ENCODE data around the gene KCTD11. TPM values are rescaled to one million over a fixed set of nuclear protein-coding genes. Genes with fewer than 3 reads are reported as not detected.

The KCTD11 gene
- polyA plus RNA-seq, 1 experiment, result 12.1 TPM

- no peak overlapping the region for H3K4me3 ChIP-seq (ENCODE audit: low read depth, low read length)
- H3K27me3 ChIP-seq (ENCODE audit: control insufficient read depth, insufficient read depth, low read length), result no peaks in the 10 kb centered on the region
- no peaks in the 10 kb centered on the region; the same call in 1 of the 2 replicates for H3K9me3 ChIP-seq (ENCODE audit: control insufficient read depth, insufficient read depth, low read length)
- TF ChIP-seq, protein P1, sequence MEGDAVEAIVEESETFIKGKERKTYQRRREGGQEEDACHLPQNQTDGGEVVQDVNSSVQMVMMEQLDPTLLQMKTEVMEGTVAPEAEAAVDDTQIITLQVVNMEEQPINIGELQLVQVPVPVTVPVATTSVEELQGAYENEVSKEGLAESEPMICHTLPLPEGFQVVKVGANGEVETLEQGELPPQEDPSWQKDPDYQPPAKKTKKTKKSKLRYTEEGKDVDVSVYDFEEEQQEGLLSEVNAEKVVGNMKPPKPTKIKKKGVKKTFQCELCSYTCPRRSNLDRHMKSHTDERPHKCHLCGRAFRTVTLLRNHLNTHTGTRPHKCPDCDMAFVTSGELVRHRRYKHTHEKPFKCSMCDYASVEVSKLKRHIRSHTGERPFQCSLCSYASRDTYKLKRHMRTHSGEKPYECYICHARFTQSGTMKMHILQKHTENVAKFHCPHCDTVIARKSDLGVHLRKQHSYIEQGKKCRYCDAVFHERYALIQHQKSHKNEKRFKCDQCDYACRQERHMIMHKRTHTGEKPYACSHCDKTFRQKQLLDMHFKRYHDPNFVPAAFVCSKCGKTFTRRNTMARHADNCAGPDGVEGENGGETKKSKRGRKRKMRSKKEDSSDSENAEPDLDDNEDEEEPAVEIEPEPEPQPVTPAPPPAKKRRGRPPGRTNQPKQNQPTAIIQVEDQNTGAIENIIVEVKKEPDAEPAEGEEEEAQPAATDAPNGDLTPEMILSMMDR (IDR thresholded peaks at IDR 0.05; ENCODE audit: low read depth, low read length), result peak; percentile 88
- DNase-seq (ENCODE audit: low read depth, low spot score), result no peak
- H3K27ac ChIP-seq (ENCODE audit: low read depth, low read length), result no peak overlapping the region
- ChIA-PET POLR2A (no interaction called here), CTCF (interaction anchor here (0.6 to 1.5 kb wide), 6 partner anchors 8 to 237 kb away, joined by 3 to 7 read pairs (median 4); partner anchors contain the start of gene GPS2)
These were observed 28.1 kb upstream of the KCTD11 start for GRCh38 chr17:7323731-7324437.

GRCh38 chr17:7324438-7324779 is 27.6 kb upstream of the KCTD11 start:
- POLR2A ChIA-PET, result no interaction called here
- CTCF ChIA-PET, result interaction anchor here (0.5 to 1.5 kb wide), 7 partner anchors 11 to 236 kb away, joined by 3 to 8 read pairs (median 4); partner anchors contain the start of gene ACAP1
- H3K4me3 ChIP-seq (ENCODE audit: low read depth, low read length), result no peak overlapping the region
- H3K27me3 ChIP-seq (ENCODE audit: control insufficient read depth, insufficient read depth, low read length), result no peaks in the 10 kb centered on the region
- no peak for DNase-seq (ENCODE audit: low read depth, low spot score)
- H3K9me3 ChIP-seq (ENCODE audit: control insufficient read depth, insufficient read depth, low read length), result no peaks in the 10 kb centered on the region; the same call in 1 of the 2 replicates
- no peak overlapping the region for H3K27ac ChIP-seq (ENCODE audit: low read depth, low read length)
- TF ChIP-seq, protein P1 (IDR thresholded peaks at IDR 0.05; ENCODE audit: low read depth, low read length), result no peak

DNA sequence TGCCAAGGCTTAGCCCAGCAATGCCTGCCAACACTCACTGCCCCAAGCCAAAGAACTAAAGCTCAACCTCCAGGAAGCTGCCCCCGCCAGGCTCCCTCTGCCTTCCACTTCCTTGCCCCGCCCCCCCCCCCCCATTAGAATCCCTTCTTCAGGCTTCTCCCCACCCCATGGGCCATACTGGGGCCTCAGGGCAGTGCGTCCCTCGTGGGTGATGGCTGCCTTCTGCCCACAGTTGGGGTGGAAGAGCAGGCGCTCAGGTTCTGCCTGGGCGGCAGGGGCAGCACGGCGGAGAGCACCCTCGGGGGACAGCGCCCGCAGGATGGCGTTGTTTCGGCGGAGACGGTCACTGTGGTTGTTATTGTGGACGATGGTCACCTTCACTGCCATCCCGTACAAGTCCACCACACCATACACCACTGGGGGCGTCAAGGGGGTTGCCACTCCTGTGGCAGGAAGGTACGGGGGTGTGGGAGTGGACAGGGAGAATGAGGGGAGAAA is 26.9 kb upstream of the KCTD11 start:
- TF ChIP-seq, protein P1 (IDR thresholded peaks at IDR 0.05; ENCODE audit: low read depth, low read length), result no peak
- DNase-seq (ENCODE audit: low read depth, low spot score), result no peak
- POLR2A ChIA-PET, result no interaction called here
- H3K9me3 ChIP-seq (ENCODE audit: control insufficient read depth, insufficient read depth, low read length), result no peaks in the 10 kb centered on the region; the same call in 1 of the 2 replicates
- CTCF ChIA-PET, result interaction anchor here (0.5 to 1.5 kb wide), 8 partner anchors 10 to 236 kb away, joined by 3 to 8 read pairs (median 4); partner anchors contain the start of genes ACAP1 and TMEM256
- H3K27me3 ChIP-seq (ENCODE audit: control insufficient read depth, insufficient read depth, low read length), result no peaks in the 10 kb centered on the region
- H3K27ac ChIP-seq (ENCODE audit: low read depth, low read length), result no peak overlapping the region
- H3K4me3 ChIP-seq (ENCODE audit: low read depth, low read length), result no peak overlapping the region

- no peak overlapping the region for H3K27ac ChIP-seq (ENCODE audit: low read depth, low read length)
- no peaks in the 10 kb centered on the region for H3K27me3 ChIP-seq (ENCODE audit: control insufficient read depth, insufficient read depth, low read length)
- ChIA-PET POLR2A (no interaction called here), CTCF (interaction anchor here (1.3 kb wide), 1 partner anchor 19 kb away, joined by 4 read pairs; no protein-coding TSS in a partner anchor)
- H3K4me3 ChIP-seq (ENCODE audit: low read depth, low read length), result no peak overlapping the region
- no peaks in the 10 kb centered on the region; the same call in 1 of the 2 replicates for H3K9me3 ChIP-seq (ENCODE audit: control insufficient read depth, insufficient read depth, low read length)
- TF ChIP-seq, protein P1 (IDR thresholded peaks at IDR 0.05; ENCODE audit: low read depth, low read length), result no peak
- no peak for DNase-seq (ENCODE audit: low read depth, low spot score)
These were observed 25.8 kb upstream of the KCTD11 start for GRCh38 chr17:7326186-7326585.

GRCh38 chr17:7327056-7327455 is 24.9 kb upstream of the KCTD11 start:
- TF ChIP-seq, protein P1 (IDR thresholded peaks at IDR 0.05; ENCODE audit: low read depth, low read length), result no peak
- DNase-seq (ENCODE audit: low read depth, low spot score), result no peak
- ChIA-PET POLR2A (no interaction called here), CTCF (interaction anchor here (1.3 kb wide), 1 partner anchor 18 kb away, joined by 4 read pairs; no protein-coding TSS in a partner anchor)
- peaks cover under 1% of the 10 kb centered on the region for H3K27me3 ChIP-seq (ENCODE audit: control insufficient read depth, insufficient read depth, low read length)
- H3K9me3 ChIP-seq (ENCODE audit: control insufficient read depth, insufficient read depth, low read length), result no peaks in the 10 kb centered on the region; the same call in 1 of the 2 replicates
- no peak overlapping the region for H3K4me3 ChIP-seq (ENCODE audit: low read depth, low read length)
- no peak overlapping the region for H3K27ac ChIP-seq (ENCODE audit: low read depth, low read length)

Measured in AG04450 (cell line).